Esophagus muscularis mucosa (tissue), 4 donors: ENCODE results near the gene TOP2A. TPM values are rescaled to one million over a fixed set of nuclear protein-coding genes. Genes with fewer than 3 reads are reported as not detected.

Source experiments
- DNase-seq: peaks from one replicate; pipeline ENCODE4 v3.0.0-alpha.2; 2017; ENCODE audit errors: extremely low spot score
- H3K27ac ChIP-seq, 4 donors: fragments of 200-600 bp; sonication (generic); replicated peaks in 1 of 4; 1 replicate in 3 of 4; 2 replicates in 1 of 4; pipeline ENCODE4 v1.5.1; 2016 to 2019; ENCODE audit warnings: mild to moderate bottlenecking in 1 of 4
- H3K27me3 ChIP-seq, 4 donors: fragments of 200-600 bp; sonication (generic); one replicate each; pipeline versions ENCODE4 v1.5.1 to v1.6.0; 2016 to 2019
- H3K36me3 ChIP-seq, 4 donors: fragments of 200-600 bp; sonication (generic); one replicate each; pipeline ENCODE4 v1.5.1; 2016 to 2019
- H3K4me1 ChIP-seq, 4 donors: fragments of 200-600 bp; sonication (generic); one replicate each; pipeline ENCODE4 v1.5.1; 2016 to 2019
- H3K4me3 ChIP-seq, 4 donors: fragments of 200-600 bp; sonication (generic); 1 replicate in 2 of 4; 2 replicates in 2 of 4; pipeline ENCODE4 v1.5.1; 2016 to 2019; ENCODE audit warnings: mild to moderate bottlenecking in 4 of 4, moderate library complexity in 1 of 4
- H3K9me3 ChIP-seq, 4 donors: fragments of 200-600 bp; sonication (generic); 1 replicate in 3 of 4; 2 replicates in 1 of 4; pipeline ENCODE4 v1.5.1; 2016 to 2019
- CTCF ChIP-seq, 3 experiments: fragments of 200-600 bp in 2 of 3; fragments of 450-650 bp in 1 of 3; sonication (generic) in 2 of 3; IDR thresholded peaks; one replicate each; pipeline ENCODE4 v1.5.1; 2017 to 2019; ENCODE audit warnings: antibody characterized with exemption in 3 of 3, mild to moderate bottlenecking in 2 of 3, moderate library complexity in 1 of 3
- EP300 ChIP-seq: sonication (generic); formaldehyde crosslinking; IDR thresholded peaks from one replicate; pipeline ENCODE4 v1.6.1; 2017; ENCODE audit warnings: antibody characterized with exemption
- POLR2A ChIP-seq: fragments of 450-650 bp; IDR thresholded peaks from one replicate; pipeline ENCODE4 v1.6.1; 2017; ENCODE audit warnings: antibody characterized with exemption, moderate library complexity, mild to moderate bottlenecking, low read depth
- POLR2AphosphoS5 ChIP-seq, 2 donors: sonication (generic); formaldehyde crosslinking; IDR thresholded peaks; one replicate each; pipeline ENCODE4 v1.6.1; 2017; ENCODE audit warnings: antibody characterized with exemption in 2 of 2
- WGBS: methylation state at CpG from one replicate; pipeline ENCODE4 v1.1.5; 2018; 5-methylcytosine and 5-hydroxymethylcytosine counted together
- intact Hi-C: fragments of 100-400 bp; cut with DNase I; formaldehyde crosslinking; loops from one replicate; pipeline ENCODE4 v1.15.1; 2023
- total RNA-seq, 4 donors: library from RNA; depleted of rRNA; stranded (reverse); fragments of >200 nt; gene quantifications; one replicate each; pipeline versions ENCODE4 v1.1.0 to v1.2.1, GENCODE V29; 2016

TOP2A gene
- total RNA-seq, 4 donors from 2014 or later = under 0.01 to 1.4 (median 0.30) TPM

GRCh38 chr17:40432864-40433528 lies 15.3 kb upstream of the TOP2A start:
- intact Hi-C loops = no loop called here

GRCh38 chr17:40431231-40431602 lies 13.5 kb upstream of the TOP2A start:
- Histone ChIP-seq H3K9me3 (no peaks in the 10 kb centered on the region), H3K27me3 (no peaks in the 10 kb centered on the region), H3K27ac (no peak overlapping the region), H3K4me1 (peaks cover 12 to 33% (median 24%) of the 10 kb centered on the region in 4 donors), H3K36me3 (no peaks in the 10 kb centered on the region), H3K4me3 (no peak overlapping the region)
- TF ChIP-seq CTCF (IDR thresholded peaks at IDR 0.05) (no peak), POLR2A (no peak), EP300 (no peak), POLR2AphosphoS5 (IDR thresholded peaks at IDR 0.05) (no peak)
- 94% methylated on average over 3 of the region's 3 CpGs for WGBS
- intact Hi-C loops = no loop called here
- DNase-seq = no peak

More at GRCh38 chr17:40432864-40433528, 15.3 kb upstream of the TOP2A start:
- Histone ChIP-seq H3K36me3 (no peaks in the 10 kb centered on the region), H3K27me3 (no peaks in the 10 kb centered on the region), H3K4me1 (peaks cover 20 to 49% (median 39%) of the 10 kb centered on the region in 4 donors), H3K27ac (peak overlapping the region; percentile 77 to 84 (median 78)), H3K4me3 (no peak overlapping the region), H3K9me3 (no peaks in the 10 kb centered on the region)
- DNase-seq = no peak
- TF ChIP-seq POLR2AphosphoS5 (IDR thresholded peaks at IDR 0.05) = peak; percentile 21 to 60
- TF ChIP-seq CTCF (IDR thresholded peaks at IDR 0.05) = no peak
- 20% methylated on average over 2 of the region's 2 CpGs for WGBS

- no peak overlapping the region for H3K27ac ChIP-seq
- H3K27me3 ChIP-seq = no peaks in the 10 kb centered on the region
- DNase-seq = no peak
- H3K9me3 ChIP-seq = no peaks in the 10 kb centered on the region
- TF ChIP-seq POLR2A (no peak), POLR2AphosphoS5 (IDR thresholded peaks at IDR 0.05) (no peak), CTCF (IDR thresholded peaks at IDR 0.05) (no peak), EP300 (no peak)
- 96% methylated on average over 10 of the region's 10 CpGs for WGBS
- no peaks in the 10 kb centered on the region for H3K36me3 ChIP-seq
- intact Hi-C loops = no loop called here
- H3K4me3 ChIP-seq = no peak overlapping the region
- H3K4me1 ChIP-seq = peaks cover 12 to 32% (median 24%) of the 10 kb centered on the region in 4 donors
These were observed 12.9 kb upstream of the TOP2A start for GRCh38 chr17:40430272-40431230.

GRCh38 chr17:40427002-40427491 lies 9.4 kb upstream of the TOP2A start:
- Histone ChIP-seq H3K4me3 (no peak overlapping the region), H3K27me3 (no peaks in the 10 kb centered on the region), H3K9me3 (no peaks in the 10 kb centered on the region), H3K36me3 (no peaks in the 10 kb centered on the region), H3K4me1 (peaks cover 0 to 2% (median 0%) of the 10 kb centered on the region in 4 donors), H3K27ac (no peak overlapping the region)
- no peak for TF ChIP-seq EP300
- no peak for TF ChIP-seq POLR2A
- no peak for TF ChIP-seq POLR2AphosphoS5 (IDR thresholded peaks at IDR 0.05)
- TF ChIP-seq CTCF (IDR thresholded peaks at IDR 0.05) = no peak
- peak; percentile 87 for DNase-seq
- intact Hi-C loops = no loop called here
